ENCODE data around the gene OR2L8.

DNA sequence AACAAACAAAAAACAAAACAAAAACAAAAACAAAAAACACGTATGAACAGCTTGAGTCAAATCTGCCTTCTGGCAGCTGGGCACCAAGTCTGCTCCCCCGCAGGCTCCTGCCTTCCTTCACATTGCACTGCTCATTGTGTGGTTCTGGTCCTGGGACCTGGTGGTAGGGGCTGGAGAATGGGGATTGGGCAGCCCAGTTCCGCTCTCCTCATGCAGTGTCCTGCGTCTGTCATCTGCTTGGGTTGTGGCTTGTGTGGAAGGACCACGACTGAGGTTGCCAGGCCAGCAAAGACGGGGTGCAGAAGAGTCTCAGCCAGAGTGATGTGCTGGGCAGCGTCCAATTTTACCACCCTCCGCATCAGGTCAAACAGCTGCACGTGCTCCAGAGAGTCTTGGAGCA is 12.9 kb upstream of the OR2L8 start:
- TF ChIP-seq, protein P1, sequence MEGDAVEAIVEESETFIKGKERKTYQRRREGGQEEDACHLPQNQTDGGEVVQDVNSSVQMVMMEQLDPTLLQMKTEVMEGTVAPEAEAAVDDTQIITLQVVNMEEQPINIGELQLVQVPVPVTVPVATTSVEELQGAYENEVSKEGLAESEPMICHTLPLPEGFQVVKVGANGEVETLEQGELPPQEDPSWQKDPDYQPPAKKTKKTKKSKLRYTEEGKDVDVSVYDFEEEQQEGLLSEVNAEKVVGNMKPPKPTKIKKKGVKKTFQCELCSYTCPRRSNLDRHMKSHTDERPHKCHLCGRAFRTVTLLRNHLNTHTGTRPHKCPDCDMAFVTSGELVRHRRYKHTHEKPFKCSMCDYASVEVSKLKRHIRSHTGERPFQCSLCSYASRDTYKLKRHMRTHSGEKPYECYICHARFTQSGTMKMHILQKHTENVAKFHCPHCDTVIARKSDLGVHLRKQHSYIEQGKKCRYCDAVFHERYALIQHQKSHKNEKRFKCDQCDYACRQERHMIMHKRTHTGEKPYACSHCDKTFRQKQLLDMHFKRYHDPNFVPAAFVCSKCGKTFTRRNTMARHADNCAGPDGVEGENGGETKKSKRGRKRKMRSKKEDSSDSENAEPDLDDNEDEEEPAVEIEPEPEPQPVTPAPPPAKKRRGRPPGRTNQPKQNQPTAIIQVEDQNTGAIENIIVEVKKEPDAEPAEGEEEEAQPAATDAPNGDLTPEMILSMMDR (IDR thresholded peaks at IDR 0.05) = no peak
- TF ChIP-seq POLR2AphosphoS5 (IDR thresholded peaks at IDR 0.05) = no peak
- TF ChIP-seq POLR2A (IDR thresholded peaks at IDR 0.05) = no peak
- TF ChIP-seq EP300 (IDR thresholded peaks at IDR 0.05; ENCODE audit: low read depth) = no peak

Measured in transverse colon (tissue), 4 donors.